CD1c-positive myeloid dendritic cell (primary cell): ENCODE results near the gene TEFM.
"Not testable (repeated sequence)": the region's sequence is repeated elsewhere in the genome, so short reads cannot be mapped to it uniquely, and the experiment has no call there.

Source experiments
- DNase-seq: peaks from one replicate; pipeline ENCODE4 v3.0.0-alpha.2; 2016; ENCODE audit errors: extremely low spot score

Gene TEFM

DNA sequence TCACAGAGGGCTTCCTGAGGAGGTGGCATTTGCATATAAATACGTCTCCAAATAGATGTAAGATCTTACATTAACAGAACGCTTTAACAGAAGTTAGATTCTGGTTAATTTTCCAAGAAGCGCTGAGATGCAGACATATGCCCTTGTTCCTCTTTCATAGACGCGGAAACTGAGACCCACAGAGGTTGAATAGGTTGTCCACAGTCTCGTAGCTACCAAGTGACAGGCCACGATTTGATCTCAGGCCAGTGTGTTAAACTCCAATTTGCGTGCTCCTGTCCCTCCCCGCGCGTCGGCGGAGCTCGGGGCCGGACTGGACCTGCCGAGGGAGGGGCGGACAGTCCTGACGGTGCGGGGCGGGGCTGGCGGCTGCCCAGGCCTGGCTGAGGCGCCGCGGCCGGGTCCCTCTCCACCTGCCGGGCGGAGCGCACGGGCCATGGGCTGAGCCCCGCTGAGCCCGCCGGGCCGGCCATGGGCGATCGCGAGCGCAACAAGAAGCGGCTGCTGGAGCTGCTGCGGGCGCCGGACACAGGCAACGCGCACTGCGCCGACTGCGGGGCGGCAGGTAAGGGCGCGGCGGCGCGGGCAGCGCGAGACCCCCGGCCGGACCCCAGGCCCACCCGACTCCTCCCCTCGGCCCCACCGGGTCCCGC is 15.6 kb upstream of the TEFM start, which contains the start of gene ADAP2:
Gene ADAP2, plus strand, starts transcription at position 402 of the 653 bp plus-strand sequence. Its CDS starts 70 bp downstream, at position 472.
- DNase-seq: peak; percentile 84

DNA sequence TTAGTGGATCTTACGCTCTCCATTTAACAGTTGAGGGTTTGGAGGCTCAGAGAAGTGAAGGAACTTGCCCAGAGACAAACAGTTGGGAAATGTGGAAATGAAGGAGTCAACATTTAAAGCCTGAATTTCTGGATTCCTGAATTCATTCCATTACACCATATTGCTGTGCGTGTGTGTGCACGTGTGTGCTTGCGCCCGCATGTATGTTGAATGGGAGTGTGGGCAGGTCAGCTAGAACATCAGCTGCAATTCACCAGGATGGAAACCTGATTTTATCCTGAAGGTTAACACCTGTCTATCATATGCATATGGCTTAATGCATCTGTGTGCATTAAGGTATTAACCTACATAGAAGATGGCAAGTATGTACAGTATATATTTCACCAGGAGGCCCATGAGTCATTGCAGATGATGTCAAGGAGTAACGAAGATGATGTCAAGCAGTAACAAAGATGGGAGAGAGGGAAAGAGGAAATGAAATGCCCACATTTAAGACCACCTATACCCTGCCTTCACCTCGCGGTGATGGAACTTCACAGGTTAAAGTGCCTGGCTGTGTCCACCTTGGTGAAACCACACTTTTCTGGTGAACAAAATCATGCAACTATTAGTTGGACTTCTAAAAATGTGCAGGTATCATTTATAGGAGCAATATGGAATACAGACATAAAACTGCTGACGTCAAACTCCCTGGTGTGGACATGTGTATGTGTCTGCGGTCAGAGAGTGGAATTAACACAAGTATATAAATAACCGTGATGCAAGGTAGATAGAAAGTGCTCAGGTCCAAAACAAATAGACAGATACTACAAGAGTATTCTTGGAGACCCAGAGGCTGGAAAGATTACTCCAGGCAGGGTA is 14.9 kb upstream of the TEFM start:
- no peak for DNase-seq

DNA sequence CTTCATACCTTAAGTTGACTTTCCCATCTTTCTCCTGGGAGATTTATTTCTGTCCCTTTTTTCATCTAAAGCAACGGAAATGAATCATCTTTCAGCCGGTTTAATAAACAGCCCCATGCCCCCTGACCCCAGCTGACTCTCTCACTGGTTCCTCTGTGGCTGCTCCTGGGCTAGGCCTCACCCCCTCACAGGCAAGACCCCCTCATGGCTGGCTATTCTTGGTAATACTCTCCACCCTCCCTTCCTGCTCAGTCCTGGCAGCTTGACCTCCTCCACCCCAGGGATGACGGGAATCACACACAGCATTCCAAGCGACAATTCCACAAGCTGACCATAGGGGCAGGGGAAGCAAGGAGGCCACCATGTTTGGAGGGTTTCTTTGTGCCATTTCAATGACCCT is 14.2 kb upstream of the TEFM start:
- no peak for DNase-seq

DNA sequence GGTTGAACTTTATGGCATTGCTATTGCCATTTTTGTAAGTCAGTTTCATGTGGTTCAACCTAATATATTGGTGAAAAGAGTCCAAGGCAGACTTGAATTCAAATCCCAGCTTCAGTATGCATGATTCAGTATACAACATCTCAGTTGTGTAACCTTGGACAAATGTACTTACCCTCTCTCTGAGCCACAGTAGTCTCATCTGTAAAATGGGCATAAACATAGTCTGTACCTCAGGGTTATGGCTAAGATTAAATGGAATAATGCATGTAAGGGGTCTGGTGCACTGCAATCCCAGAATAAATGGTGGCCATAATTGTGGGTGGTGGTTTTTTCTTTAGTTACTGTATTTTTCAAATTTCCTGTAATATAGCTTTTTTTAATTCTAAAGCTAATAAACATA is 11.0 kb upstream of the TEFM start:
- no peak for DNase-seq

DNA sequence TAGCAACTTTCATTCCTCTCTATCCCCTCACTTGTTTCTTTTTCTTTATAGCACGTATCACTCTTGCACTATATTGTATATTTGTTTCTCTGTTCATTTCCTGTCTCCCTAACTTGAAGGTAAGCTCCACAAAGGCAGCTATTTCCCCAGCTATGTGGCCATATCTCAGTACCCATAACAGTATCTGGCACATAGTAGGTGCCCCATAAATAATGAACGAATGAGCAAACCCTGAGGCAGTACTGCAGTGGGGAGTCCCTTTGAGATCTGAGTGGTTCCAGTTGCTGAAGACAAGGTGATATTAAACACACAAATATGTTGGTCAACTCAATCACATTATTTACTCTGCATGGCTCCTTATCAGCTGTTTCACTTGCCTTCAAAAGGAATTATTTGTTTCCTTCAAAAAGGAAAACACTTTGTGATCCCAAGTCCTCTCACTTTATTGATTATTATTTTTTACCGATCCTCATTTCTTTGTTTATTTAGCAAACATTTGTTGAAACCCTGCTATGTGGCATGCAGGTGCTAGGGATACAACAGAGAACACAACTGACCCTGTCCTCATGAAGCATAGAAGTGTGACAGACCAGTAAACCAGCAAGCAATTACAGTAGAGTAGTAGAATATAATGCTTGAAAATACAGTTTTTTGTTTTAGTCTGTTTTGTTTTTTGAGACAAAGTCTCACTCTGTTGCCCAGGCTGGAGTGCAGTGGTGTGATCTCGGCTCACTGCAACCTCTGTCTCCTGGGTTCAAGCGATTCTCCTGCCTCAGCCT is 10.0 kb upstream of the TEFM start:
- DNase-seq: no peak

DNA sequence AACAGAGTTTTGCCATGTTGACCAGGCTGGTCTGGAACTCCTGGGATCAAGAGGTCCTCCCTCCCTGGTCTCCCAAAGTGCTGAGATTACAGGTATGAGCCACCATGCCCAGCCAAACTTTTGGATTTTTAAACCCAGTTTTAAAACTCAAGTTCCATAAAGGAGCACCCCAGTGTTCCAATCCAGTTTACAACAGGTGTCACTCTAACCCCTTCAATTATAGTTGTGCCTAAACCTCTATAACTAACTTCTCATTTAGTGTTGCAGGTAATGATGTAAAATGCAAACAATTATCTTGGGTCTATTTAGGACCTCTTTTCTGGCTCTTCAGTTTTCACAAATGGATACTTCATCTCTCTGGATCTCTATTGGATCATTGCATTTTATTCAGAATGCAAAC is 7.9 kb upstream of the TEFM start:
- no peak for DNase-seq

DNA sequence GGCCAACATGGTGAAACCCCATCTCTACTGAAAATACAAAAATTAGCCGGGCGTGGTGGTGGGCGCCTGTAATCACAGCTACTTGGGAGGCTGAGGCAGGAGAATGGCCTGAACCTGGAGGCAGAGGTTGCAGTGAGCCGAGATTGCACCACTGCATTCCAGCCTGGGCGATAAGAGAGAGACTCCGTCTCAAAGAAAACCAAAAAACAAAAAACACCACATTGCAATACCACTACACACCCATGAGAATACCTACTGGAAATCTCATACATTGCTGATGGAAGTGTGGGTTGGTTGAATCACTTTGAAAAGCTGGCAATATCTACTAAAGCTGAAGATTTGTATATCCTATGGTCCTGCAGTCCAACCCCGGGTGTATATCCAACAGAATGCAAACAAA is 4.1 kb upstream of the TEFM start:
- DNase-seq: not testable (repeated sequence)

DNA sequence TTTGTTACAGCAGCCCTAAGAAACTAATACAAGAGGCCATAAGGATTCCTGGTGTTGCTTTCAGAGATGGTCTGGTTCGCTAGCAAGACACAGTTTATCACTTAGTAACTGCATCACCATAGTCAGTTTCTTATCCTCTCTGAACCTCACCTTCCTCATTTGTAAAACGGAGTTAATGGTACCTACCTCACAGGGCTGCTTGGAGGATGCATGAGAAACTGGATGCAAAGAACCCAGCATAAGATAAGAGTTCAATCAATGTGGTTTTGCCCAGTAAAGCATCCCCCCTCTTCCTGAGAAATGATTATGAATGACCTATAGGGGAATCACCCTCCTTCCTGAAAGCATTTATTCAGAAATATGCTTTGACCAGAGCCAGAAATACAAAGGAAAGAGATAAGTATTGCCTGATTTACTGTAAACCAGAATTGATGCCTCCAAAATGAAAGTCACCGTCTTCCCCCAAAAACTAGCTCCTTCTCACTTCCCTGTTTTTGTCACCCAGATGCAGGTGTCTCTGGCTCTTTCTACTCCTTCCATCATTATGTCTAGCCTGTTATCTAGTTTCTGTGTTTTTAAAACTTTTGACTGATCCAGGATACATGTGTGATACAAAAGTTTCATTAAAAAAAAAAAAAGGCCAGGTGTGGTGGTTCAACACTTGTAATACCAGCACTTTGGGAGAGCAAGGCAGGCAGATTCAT is 2.8 kb upstream of the TEFM start:
- DNase-seq: no peak

DNA sequence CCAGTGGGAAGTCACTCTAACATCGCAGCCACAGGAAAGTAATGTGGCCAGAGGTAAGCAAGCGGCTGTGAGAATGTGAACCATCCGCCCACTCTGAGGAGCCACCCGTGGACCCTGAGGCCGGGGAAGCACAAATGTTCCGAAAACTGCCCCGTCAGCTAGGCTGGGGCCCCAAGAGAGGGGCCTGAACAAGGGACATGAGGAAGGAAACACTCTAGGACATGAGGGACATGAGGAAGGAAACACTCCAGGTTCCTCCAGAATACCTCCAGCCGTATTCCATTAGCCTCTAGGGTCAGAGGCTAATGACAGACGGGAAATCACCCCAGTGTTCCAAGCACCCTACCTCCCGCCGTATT is 317 bp downstream of the TEFM start:
- DNase-seq: peak; percentile 38

DNA sequence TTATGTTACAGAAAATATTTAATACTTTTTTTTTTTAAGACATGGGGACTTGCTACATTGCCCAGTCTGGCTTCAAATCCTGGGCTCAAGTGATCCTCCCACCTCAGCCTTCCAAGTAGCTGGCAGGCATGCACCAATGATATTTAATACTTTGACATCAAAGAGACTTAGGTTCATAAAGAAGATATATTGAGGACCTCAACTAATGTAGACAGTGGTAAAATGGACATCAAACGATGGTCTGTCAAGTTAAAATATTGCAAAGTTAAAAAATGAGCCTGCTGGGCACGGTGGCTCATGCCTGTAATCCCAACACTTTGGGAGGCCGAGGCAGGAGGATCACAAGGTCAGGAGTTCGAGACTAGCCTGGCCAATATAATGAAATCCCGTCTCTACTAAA is 8.7 kb downstream of the TEFM start:
- no peak for DNase-seq

DNA sequence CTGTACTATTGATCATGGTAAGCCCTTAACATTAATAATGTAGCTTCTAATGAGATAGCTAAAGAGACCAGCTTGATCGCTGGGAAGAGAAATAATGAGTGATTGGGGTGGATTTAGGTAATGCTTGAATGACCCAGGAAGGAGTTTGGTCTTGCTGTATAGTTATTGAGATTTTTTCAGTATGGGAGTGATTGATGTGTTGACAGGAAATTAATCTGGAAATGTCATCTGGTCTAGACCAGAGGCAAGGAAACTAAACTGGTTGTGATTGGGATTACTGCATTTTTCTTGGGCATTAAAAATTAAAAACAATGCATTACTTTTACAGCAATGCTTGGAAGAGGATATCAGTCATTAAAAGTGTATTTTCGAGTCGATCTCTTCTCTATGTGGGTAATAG is 11.8 kb downstream of the TEFM start:
- DNase-seq: no peak

DNA sequence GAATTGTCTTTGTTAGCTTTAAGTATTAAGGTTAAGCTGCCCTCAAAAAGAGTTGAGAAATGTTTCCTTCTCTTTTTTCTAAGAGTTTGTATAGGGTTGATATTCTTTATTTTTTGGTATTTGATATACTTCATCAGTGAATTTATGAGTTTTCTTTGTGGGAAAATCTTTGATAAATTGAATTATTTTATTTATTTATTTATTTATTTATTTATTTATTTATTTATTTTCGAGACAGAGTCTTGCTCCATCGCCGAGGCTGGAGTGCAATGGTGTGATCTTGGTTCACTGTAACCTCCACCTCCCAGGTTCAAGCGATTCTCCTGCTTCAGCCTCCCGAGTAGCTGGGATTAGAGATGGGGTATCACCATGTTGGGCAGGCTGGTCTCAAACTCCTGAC is 19.9 kb downstream of the TEFM start:
- no peak for DNase-seq

DNA sequence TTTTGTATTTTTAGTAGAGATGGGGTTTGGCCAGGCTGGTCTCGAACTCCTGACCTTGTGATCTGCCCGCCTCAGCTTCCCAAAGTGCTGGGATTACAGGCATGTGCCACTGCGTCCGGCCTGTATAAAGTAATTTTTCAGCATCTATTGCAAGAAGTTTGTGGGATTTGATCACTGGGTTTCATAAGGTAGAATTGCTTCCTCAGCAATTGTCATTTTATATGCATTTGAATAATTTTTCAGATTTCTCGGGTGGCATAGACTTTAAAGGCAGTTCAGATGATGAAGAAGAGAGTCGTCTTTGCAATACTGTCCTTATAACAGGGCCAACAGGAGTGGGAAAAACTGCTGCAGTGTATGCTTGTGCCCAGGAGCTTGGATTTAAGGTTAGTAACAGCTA is 37.0 kb downstream of the TEFM start:
- DNase-seq: no peak

DNA sequence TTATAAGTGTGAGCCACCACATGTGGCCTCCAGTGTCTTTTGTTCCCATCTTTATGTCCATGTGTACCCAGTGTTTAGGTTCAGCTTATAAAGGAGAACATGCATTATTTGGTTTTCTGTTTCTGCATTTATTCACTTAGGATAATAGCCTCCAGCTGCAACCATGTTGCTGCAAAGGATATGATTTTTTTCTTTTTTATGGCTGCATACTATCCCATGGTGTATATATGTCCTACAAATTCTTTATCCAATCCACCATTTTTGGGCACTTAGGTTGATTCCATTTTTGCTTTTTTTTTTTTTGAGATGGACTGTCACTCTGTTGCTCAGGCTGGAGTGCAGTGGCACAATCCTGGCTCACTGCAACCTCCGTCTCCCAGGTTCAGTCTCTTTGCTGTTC is 41.4 kb downstream of the TEFM start:
- no peak for DNase-seq

DNA sequence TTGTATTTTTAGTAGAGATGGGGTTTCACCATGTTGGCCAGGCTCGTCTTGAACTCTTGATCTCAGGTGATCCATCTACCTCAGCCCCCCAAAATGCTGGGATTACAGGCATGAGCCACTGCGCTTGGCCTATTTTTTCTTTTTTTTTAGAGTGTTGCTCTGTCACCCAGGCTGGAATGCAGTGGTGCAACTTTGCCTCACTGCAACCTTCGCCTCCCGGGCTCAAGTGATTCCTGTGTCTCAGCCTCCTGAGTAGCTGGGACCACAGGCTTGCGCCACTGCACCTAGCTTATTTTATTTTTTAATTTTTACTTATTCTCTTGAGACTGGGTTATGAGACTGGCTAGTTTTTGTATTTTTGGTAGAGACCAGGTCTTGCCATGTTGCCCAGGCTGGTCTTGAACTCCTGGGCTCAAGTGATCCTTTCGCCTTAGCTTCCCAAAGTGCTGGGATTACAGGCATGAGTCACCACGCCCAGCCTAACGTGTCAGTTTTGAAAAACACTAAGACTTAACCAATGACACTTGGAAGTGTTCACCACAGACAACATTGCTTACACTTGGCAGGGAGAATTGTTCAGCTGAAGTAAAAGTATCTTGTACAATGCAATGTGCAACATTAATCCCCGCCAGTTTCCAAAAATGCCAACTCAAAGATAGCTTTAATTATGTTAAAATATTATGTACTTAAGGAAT is 47.3 kb downstream of the TEFM start:
- no peak for DNase-seq

DNA sequence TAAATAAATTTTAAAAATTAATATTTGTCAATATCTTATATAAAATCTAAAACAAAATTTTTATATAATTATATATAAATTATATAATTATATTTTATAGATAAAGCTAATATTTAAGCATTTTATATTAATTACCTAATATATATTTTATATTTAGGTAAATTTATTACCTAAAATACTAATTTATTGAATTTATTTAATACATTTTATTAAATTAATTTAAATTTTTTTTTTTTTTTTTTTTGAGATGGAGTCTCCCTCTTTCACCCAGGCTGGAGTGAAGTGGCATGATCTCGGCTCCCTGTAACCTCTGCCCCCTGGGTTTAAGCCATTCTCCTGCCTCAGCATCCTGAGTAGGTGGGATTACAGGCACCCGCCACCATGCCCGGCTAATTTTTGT is 51.9 kb downstream of the TEFM start:
- DNase-seq: no peak
